ENCODE results near the gene RIPPLY3. TPM values are rescaled to one million over a fixed set of nuclear protein-coding genes. Genes with fewer than 3 reads are reported as not detected.

The RIPPLY3 gene
- total and polyA plus RNA-seq, 2 of the 13 experiments (the other 11 are each of a cell fraction or from before 2014, with no cell fraction given) = 0.09 to 2.9 TPM

- no TSS peak for BruUV-seq (replicated peaks)
- Histone ChIP-seq H3K4me1 (ENCODE audit: insufficient read depth, low read length) (peaks cover 25% of the 10 kb centered on the region), H3K4me3 (replicated peaks in 1 of 3; ENCODE audit: insufficient read depth in 1 of 3, low read depth in 2 of 3, low read length in 3 of 3) (peak overlapping the region; percentile 83 to 88 (median 83)), H3K4me2 (ENCODE audit: low read depth, low read length) (peak overlapping the region; percentile 85), H3K79me2 (ENCODE audit: insufficient read depth, low read length) (peaks cover 9% of the 10 kb centered on the region), H4K20me1 (ENCODE audit: insufficient read depth, low read length) (no peaks in the 10 kb centered on the region), H2AFZ (ENCODE audit: low read length) (no peak overlapping the region), H3K9ac (ENCODE audit: insufficient read depth, low read depth, low read length) (peak overlapping the region; percentile 89), H3K27me3 (ENCODE audit: control insufficient read depth in 1 of 2, insufficient read depth in 2 of 2, low read length in 2 of 2) (no peaks in the 10 kb centered on the region), H3K9me3 (ENCODE audit: low read length) (no peaks in the 10 kb centered on the region), H3K27ac (ENCODE audit: extremely low read length, insufficient read depth, low read length) (peak overlapping the region; percentile 77), H3K36me3 (replicated peaks in 1 of 2; ENCODE audit: control insufficient read depth in 1 of 2, insufficient read depth in 2 of 2, low read length in 2 of 2) (peaks cover 3 to 8% of the 10 kb centered on the region in 2 experiments)
- FAIRE-seq (no peak), ATAC-seq (peak; percentile 25), DNase-seq (ENCODE audit: low spot score) (no peak)
- intact Hi-C loops (cut with micrococcal nuclease; ENCODE audit: unreplicated experiment) (no loop called here), in situ Hi-C loops (cut with HindIII; ENCODE audit: extremely low pct_ligation_motif_present, low pct_unique_long_range_greater_than_20kb) (no loop called here)
- ChIA-PET CTCF (ENCODE audit: low intra/inter-chr PET ratio, low total read pairs) (no interaction called here), POLR2A (interaction anchor here (1.3 to 4.0 kb wide), 4 partner anchors 21 to 110 kb away, joined by 3 to 21 read pairs (median 8); partner anchors contain the start of genes PIGP and TTC3)
- WGBS (ENCODE audit: low lambda C conversion rate) = 1% methylated on average over 7 of the region's 10 CpGs
- TF ChIP-seq ZNF770 (CRISPR knock-in tag; IDR thresholded peaks at IDR 0.05) = peak; percentile 97
- TF ChIP-seq RBM22 (optimal IDR thresholded peaks at IDR 0.05; ENCODE audit: low read length) = no peak
- TF ChIP-seq PBX3 (CRISPR knock-in tag; IDR thresholded peaks at IDR 0.05; ENCODE audit: borderline replicate concordance) = no peak
- peak; percentile 90; the same call in 1 of the 2 replicates for TF ChIP-seq ZMYM3 (CRISPR knock-in tag; IDR thresholded peaks at IDR 0.05)
- TF ChIP-seq KDM1A (CRISPR knock-in tag; IDR thresholded peaks at IDR 0.05) = peak; percentile 16; the same call in 1 of the 2 replicates
- TF ChIP-seq ASH2L (IDR thresholded peaks at IDR 0.05; ENCODE audit: insufficient read length, low read depth, low read length) = peak; percentile 14
- no peak for TF ChIP-seq ZNF225 (CRISPR knock-in tag; IDR thresholded peaks at IDR 0.05)
- no peak for TF ChIP-seq HNF1A (IDR thresholded peaks at IDR 0.05; ENCODE audit: low read depth)
- no peak for TF ChIP-seq HNF1A (CRISPR knock-in tag; IDR thresholded peaks at IDR 0.05; ENCODE audit: borderline replicate concordance)
- TF ChIP-seq NAIF1 (CRISPR knock-in tag; IDR thresholded peaks at IDR 0.05; ENCODE audit: borderline replicate concordance) = peak; percentile 48; the same call in 1 of the 2 replicates
- TF ChIP-seq ZBTB46 (CRISPR knock-in tag; IDR thresholded peaks at IDR 0.05; ENCODE audit: borderline replicate concordance) = no peak
- TF ChIP-seq GFI1 (CRISPR knock-in tag; IDR thresholded peaks at IDR 0.05; ENCODE audit: borderline replicate concordance) = 0 out of 2 replicates have a peak, but pooled peaks have one; percentile 20
- TF ChIP-seq ZNF121 (CRISPR knock-in tag; IDR thresholded peaks at IDR 0.05) = peak; percentile 100
- no peak for TF ChIP-seq CBX2 (IDR thresholded peaks at IDR 0.05; ENCODE audit: low read depth, low read length)
- TF ChIP-seq CBX2 (CRISPR knock-in tag; IDR thresholded peaks at IDR 0.05; ENCODE audit: low read depth) = no peak
- no peak for TF ChIP-seq ARNT (IDR thresholded peaks at IDR 0.05)
These were observed 40.8 kb upstream of the RIPPLY3 start for GRCh38 chr21:36965720-36966065.

All from HepG2 (cell line).